HL-60 (cell line): ENCODE data around the gene REG3G.

Experiments
- DNase-seq, 2 experiments: peaks; one replicate each; pipeline ENCODE4 v3.0.0-alpha.2; 2010 to 2020; ENCODE audit warnings: low read depth in 1 of 2, low spot score in 1 of 2
- H3K27ac ChIP-seq: fragments of 250-450 bp; sonication (Bioruptor Pico); replicated peaks from 2 replicates; pipeline ENCODE4 v1.5.1; 2020; ENCODE audit warnings: mild to moderate bottlenecking, moderate library complexity
- H3K27me3 ChIP-seq: fragments of 250-450 bp; sonication (Bioruptor Pico); 2 replicates; pipeline ENCODE4 v1.5.1; 2021; ENCODE audit warnings: mild to moderate bottlenecking, moderate library complexity; ENCODE audit not compliant: insufficient read depth, poor library complexity, severe bottlenecking
- H3K4me3 ChIP-seq: replicated peaks from 2 replicates; pipeline ENCODE4 v1.5.1; 2011; ENCODE audit warnings: mild to moderate bottlenecking, control low read depth, low read length; ENCODE audit not compliant: insufficient read depth
- GABPA ChIP-seq: IDR thresholded peaks from 2 replicates; pipeline ENCODE4 v1.6.1; 2012; ENCODE audit warnings: low read depth
- POLR2AphosphoS5 ChIP-seq: IDR thresholded peaks from 2 replicates; pipeline ENCODE4 v1.6.1; 2012; ENCODE audit warnings: low read depth
- REST ChIP-seq: IDR thresholded peaks from 2 replicates; pipeline ENCODE4 v1.6.1; 2012; ENCODE audit warnings: low read depth; ENCODE audit not compliant: insufficient replicate concordance
- SPI1 ChIP-seq: IDR thresholded peaks from 2 replicates; pipeline ENCODE4 v1.6.1; 2012; ENCODE audit warnings: low read depth, mild to moderate bottlenecking, borderline replicate concordance
- TF ChIP-seq, protein P1 (sequence below): IDR thresholded peaks from one replicate; pipeline ENCODE4 v1.5.1; 2011; ENCODE audit warnings: low read length, control low read depth, inconsistent platforms; ENCODE audit not compliant: insufficient read depth

The REG3G gene

GRCh38 chr2:78992807-78993517 lies 32.5 kb upstream of the REG3G start:
- no peak for DNase-seq
- H3K27me3 ChIP-seq, result peaks cover 31% of the 10 kb centered on the region
- H3K4me3 ChIP-seq, result no peak overlapping the region
- no peak overlapping the region for H3K27ac ChIP-seq
- TF ChIP-seq POLR2AphosphoS5 (no peak), SPI1 (no peak), REST (no peak), GABPA (no peak)
- TF ChIP-seq, protein P1, sequence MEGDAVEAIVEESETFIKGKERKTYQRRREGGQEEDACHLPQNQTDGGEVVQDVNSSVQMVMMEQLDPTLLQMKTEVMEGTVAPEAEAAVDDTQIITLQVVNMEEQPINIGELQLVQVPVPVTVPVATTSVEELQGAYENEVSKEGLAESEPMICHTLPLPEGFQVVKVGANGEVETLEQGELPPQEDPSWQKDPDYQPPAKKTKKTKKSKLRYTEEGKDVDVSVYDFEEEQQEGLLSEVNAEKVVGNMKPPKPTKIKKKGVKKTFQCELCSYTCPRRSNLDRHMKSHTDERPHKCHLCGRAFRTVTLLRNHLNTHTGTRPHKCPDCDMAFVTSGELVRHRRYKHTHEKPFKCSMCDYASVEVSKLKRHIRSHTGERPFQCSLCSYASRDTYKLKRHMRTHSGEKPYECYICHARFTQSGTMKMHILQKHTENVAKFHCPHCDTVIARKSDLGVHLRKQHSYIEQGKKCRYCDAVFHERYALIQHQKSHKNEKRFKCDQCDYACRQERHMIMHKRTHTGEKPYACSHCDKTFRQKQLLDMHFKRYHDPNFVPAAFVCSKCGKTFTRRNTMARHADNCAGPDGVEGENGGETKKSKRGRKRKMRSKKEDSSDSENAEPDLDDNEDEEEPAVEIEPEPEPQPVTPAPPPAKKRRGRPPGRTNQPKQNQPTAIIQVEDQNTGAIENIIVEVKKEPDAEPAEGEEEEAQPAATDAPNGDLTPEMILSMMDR, result no peak

GRCh38 chr2:78993518-78994148 lies 31.9 kb upstream of the REG3G start:
- DNase-seq, result no peak
- H3K4me3 ChIP-seq, result no peak overlapping the region
- TF ChIP-seq POLR2AphosphoS5 (no peak), REST (no peak), SPI1 (no peak), GABPA (no peak)
- TF ChIP-seq, protein P1, result no peak

DNA sequence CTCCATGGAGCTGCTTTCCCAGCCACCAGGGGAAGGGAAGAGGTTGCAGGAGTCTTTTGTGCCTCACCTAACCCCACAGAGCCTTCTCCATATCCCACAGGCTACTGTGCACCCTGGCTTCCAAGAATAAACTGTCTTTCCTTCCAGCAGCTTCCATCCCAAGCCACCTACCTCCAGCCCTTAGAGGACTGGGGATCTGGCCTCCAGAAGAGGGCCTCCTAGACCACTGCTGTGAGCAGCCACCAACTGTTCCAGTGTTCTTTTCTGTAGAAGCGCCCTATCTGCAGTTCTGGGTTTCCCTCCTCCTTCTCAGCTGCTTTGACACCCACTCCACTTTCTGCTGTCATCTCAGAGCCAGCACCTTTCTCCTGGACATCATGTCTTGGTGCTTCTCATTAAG lies 30.7 kb upstream of the REG3G start:
- no peak for TF ChIP-seq POLR2AphosphoS5
- TF ChIP-seq SPI1, result no peak
- no peak for TF ChIP-seq REST
- no peak for TF ChIP-seq GABPA
- TF ChIP-seq, protein P1, result no peak
- H3K27ac ChIP-seq, result no peak overlapping the region
- DNase-seq, result no peak
- no peak overlapping the region for H3K4me3 ChIP-seq
- H3K27me3 ChIP-seq, result peaks cover 28% of the 10 kb centered on the region

More at GRCh38 chr2:78993518-78994148, 31.9 kb upstream of the REG3G start:
- H3K27me3 ChIP-seq, result peaks cover 31% of the 10 kb centered on the region
- H3K27ac ChIP-seq, result no peak overlapping the region
